ENCODE data around the gene DAZAP2. TPM values are rescaled to one million over a fixed set of nuclear protein-coding genes. Genes with fewer than 3 reads are reported as not detected.
"Not testable (repeated sequence)": the region's sequence is repeated elsewhere in the genome, so short reads cannot be mapped to it uniquely, and the experiment has no call there.

Gene DAZAP2
- total RNA-seq, 2 experiments from 2014 or later, result 292 to 310 TPM

GRCh38 chr12:51225771-51226170 is 12.9 kb upstream of the DAZAP2 start:
- Mint-ChIP-seq H3K27me3 (no peaks in the 10 kb centered on the region), H3K4me3 (no peak overlapping the region), H3K36me3 (ENCODE audit: low read depth) (no peaks in the 10 kb centered on the region), H3K27ac (no peak overlapping the region), H3K9me3 (no peaks in the 10 kb centered on the region), H3K4me1 (ENCODE audit: low read depth) (no peaks in the 10 kb centered on the region)
- DNase-seq, result no peak
- Histone ChIP-seq H3K27ac (ENCODE audit: low read depth in 1 of 2, low read length in 2 of 2) (no peak overlapping the region), H3K4me3 (ENCODE audit: low read length) (no peak overlapping the region), H3K36me3 (ENCODE audit: insufficient read depth, low read length) (no peaks in the 10 kb centered on the region), H3K27me3 (ENCODE audit: control insufficient read depth in 1 of 2, insufficient read depth in 2 of 2, low read length in 2 of 2) (no peaks in the 10 kb centered on the region), H3K4me1 (ENCODE audit: insufficient read depth, low read length) (no peaks in the 10 kb centered on the region), H3K9me3 (ENCODE audit: control insufficient read depth in 1 of 2, insufficient read depth in 1 of 2, low read length in 2 of 2) (no peaks in the 10 kb centered on the region)
- no peak for ATAC-seq (ENCODE audit: poor library complexity)
- ChIA-PET CTCF (no interaction called here), POLR2A (interaction anchor here (0.5 to 1.8 kb wide), 3 partner anchors 8 to 149 kb away, joined by 3 to 9 read pairs (median 4); partner anchors contain the start of gene POU6F1)
- TF ChIP-seq CTCF (IDR thresholded peaks at IDR 0.05), result no peak
- intact Hi-C loops (cut with DNase I, micrococcal nuclease), result no loop called here

GRCh38 chr12:51227112-51227511 is 11.5 kb upstream of the DAZAP2 start:
- ATAC-seq (ENCODE audit: poor library complexity); H3K4me1 ChIP-seq (ENCODE audit: insufficient read depth, low read length); H3K9me3 ChIP-seq (ENCODE audit: control insufficient read depth in 1 of 2, insufficient read depth in 1 of 2, low read length in 2 of 2); H3K4me3 ChIP-seq (ENCODE audit: low read length); DNase-seq; H3K36me3 ChIP-seq (ENCODE audit: insufficient read depth, low read length); intact Hi-C loops (cut with DNase I, micrococcal nuclease); H3K4me1 Mint-ChIP-seq (ENCODE audit: low read depth); H3K27me3 Mint-ChIP-seq; H3K27me3 ChIP-seq (ENCODE audit: control insufficient read depth in 1 of 2, insufficient read depth in 2 of 2, low read length in 2 of 2); H3K27ac ChIP-seq (ENCODE audit: low read depth in 1 of 2, low read length in 2 of 2); H3K27ac Mint-ChIP-seq; H3K4me3 Mint-ChIP-seq; H3K36me3 Mint-ChIP-seq (ENCODE audit: low read depth); H3K9me3 Mint-ChIP-seq: not testable (repeated sequence)
- ChIA-PET CTCF (interaction anchor here (0.6 kb wide), 1 partner anchor 9 kb away, joined by 3 read pairs; no protein-coding TSS in a partner anchor), POLR2A (interaction anchor here (1.4 to 1.8 kb wide), 2 partner anchors 9 to 12 kb away, joined by 6 to 9 read pairs; partner anchors contain the start of genes DAZAP2 and POU6F1)

GRCh38 chr12:51227962-51228361 is 10.7 kb upstream of the DAZAP2 start:
- H3K9me3 Mint-ChIP-seq, result no peaks in the 10 kb centered on the region
- POLR2A ChIA-PET, result interaction anchor here (1.4 to 3.3 kb wide), 3 partner anchors 10 to 12 kb away, joined by 6 to 20 read pairs (median 9); partner anchors contain the start of genes DAZAP2 and POU6F1
- DNase-seq (no peak), ATAC-seq (ENCODE audit: poor library complexity) (no peak)
- H3K4me1 Mint-ChIP-seq (ENCODE audit: low read depth), result no peaks in the 10 kb centered on the region
- no peak overlapping the region for H3K4me3 Mint-ChIP-seq
- Histone ChIP-seq H3K9me3 (ENCODE audit: control insufficient read depth in 1 of 2, insufficient read depth in 1 of 2, low read length in 2 of 2) (no peaks in the 10 kb centered on the region), H3K27ac (ENCODE audit: low read depth in 1 of 2, low read length in 2 of 2) (no peak overlapping the region), H3K27me3 (ENCODE audit: control insufficient read depth in 1 of 2, insufficient read depth in 2 of 2, low read length in 2 of 2) (no peaks in the 10 kb centered on the region), H3K36me3 (ENCODE audit: insufficient read depth, low read length) (no peaks in the 10 kb centered on the region), H3K4me3 (ENCODE audit: low read length) (no peak overlapping the region), H3K4me1 (ENCODE audit: insufficient read depth, low read length) (no peaks in the 10 kb centered on the region)
- no peaks in the 10 kb centered on the region for H3K36me3 Mint-ChIP-seq (ENCODE audit: low read depth)
- no peaks in the 10 kb centered on the region for H3K27me3 Mint-ChIP-seq
- CTCF ChIA-PET, result interaction anchor here (1.0 kb wide), 1 partner anchor 11 kb away, joined by 4 read pairs; the partner anchor contains the start of gene DAZAP2
- intact Hi-C loops (cut with DNase I, micrococcal nuclease), result no loop called here
- H3K27ac Mint-ChIP-seq, result no peak overlapping the region
- no peak for TF ChIP-seq CTCF (IDR thresholded peaks at IDR 0.05)
